HepG2 (cell line): ENCODE results near the gene CR1L. TPM values are rescaled to one million over a fixed set of nuclear protein-coding genes. Genes with fewer than 3 reads are reported as not detected.

Experiments used
- BCL6 ChIP-seq: IDR thresholded peaks from 2 replicates; pipeline ENCODE4 v1.6.1; 2016; ENCODE audit warnings: missing genetic modification reagents, missing compliant biosample characterization
- BORCS8-MEF2B ChIP-seq: sonication (generic); formaldehyde crosslinking; IDR thresholded peaks from 2 replicates; pipeline ENCODE4 v1.8.0; 2022; ENCODE audit warnings: mild to moderate bottlenecking, missing genetic modification reagents
- E2F1 ChIP-seq: sonication (generic); formaldehyde crosslinking; IDR thresholded peaks from 2 replicates; pipeline ENCODE4 v1.5.0; 2020; ENCODE audit warnings: missing genetic modification reagents
- FOXC1 ChIP-seq: sonication (generic); formaldehyde crosslinking; IDR thresholded peaks from 2 replicates; pipeline ENCODE4 v1.8.0; 2022; ENCODE audit warnings: mild to moderate bottlenecking, missing genetic modification reagents, borderline replicate concordance
- GPBP1L1 ChIP-seq: sonication (generic); formaldehyde crosslinking; IDR thresholded peaks from 2 replicates; pipeline ENCODE4 v1.5.0; 2020; ENCODE audit warnings: mild to moderate bottlenecking, missing genetic modification reagents
- HCFC1 ChIP-seq: fragments of 150-350 bp; IDR thresholded peaks from 2 replicates; pipeline ENCODE4 v1.6.1; 2014; ENCODE audit warnings: low read depth, low read length
- HDAC1 ChIP-seq: sonication (generic); formaldehyde crosslinking; IDR thresholded peaks from 2 replicates; pipeline ENCODE4 v1.5.1; 2020; ENCODE audit warnings: mild to moderate bottlenecking, missing genetic modification reagents
- HMGA1 ChIP-seq: sonication (generic); formaldehyde crosslinking; conservative IDR thresholded peaks from 2 replicates; pipeline ENCODE4 v1.4.0; 2020; ENCODE audit warnings: missing genetic modification reagents
- ISX ChIP-seq: sonication (generic); formaldehyde crosslinking; conservative IDR thresholded peaks from 2 replicates; pipeline ENCODE4 v1.5.0; 2020; ENCODE audit warnings: missing genetic modification reagents
- KDM6A ChIP-seq: IDR thresholded peaks from 2 replicates; pipeline ENCODE4 v1.6.1; 2016; ENCODE audit warnings: low read depth
- KLF12 ChIP-seq: sonication (generic); formaldehyde crosslinking; IDR thresholded peaks from 2 replicates; pipeline ENCODE4 v1.4.0; 2020; ENCODE audit warnings: missing genetic modification reagents, borderline replicate concordance
- MATR3 ChIP-seq: sonication (generic); formaldehyde crosslinking; IDR thresholded peaks from 2 replicates; pipeline ENCODE4 v1.4.0; 2020; ENCODE audit warnings: missing genetic modification reagents
- NAIF1 ChIP-seq: sonication (generic); formaldehyde crosslinking; IDR thresholded peaks from 2 replicates; pipeline ENCODE4 v1.5.0; 2020; ENCODE audit warnings: mild to moderate bottlenecking, missing genetic modification reagents, borderline replicate concordance
- NKX3-1 ChIP-seq: sonication (generic); formaldehyde crosslinking; IDR thresholded peaks from 2 replicates; pipeline ENCODE4 v1.5.0; 2020; ENCODE audit warnings: missing genetic modification reagents
- SIN3B ChIP-seq: fragments of 150-350 bp; IDR thresholded peaks from 2 replicates; pipeline ENCODE4 v1.6.1; 2014; ENCODE audit warnings: low read length
- SRSF1 ChIP-seq: fragments of 200-400 bp; formaldehyde crosslinking; optimal IDR thresholded peaks from 2 replicates; pipeline ENCODE3; 2017; ENCODE audit warnings: mild to moderate bottlenecking, low read depth, low read length, moderate library complexity
- TFAP4 ChIP-seq: sonication (generic); IDR thresholded peaks from 2 replicates; pipeline ENCODE4 v1.6.1; 2016; ENCODE audit warnings: low read depth, borderline replicate concordance
- ZFP82 ChIP-seq: sonication (generic); formaldehyde crosslinking; IDR thresholded peaks from 2 replicates; pipeline ENCODE4 v1.5.1; 2020; ENCODE audit warnings: mild to moderate bottlenecking, missing genetic modification reagents, borderline replicate concordance
- ZMAT3 ChIP-seq: sonication (generic); formaldehyde crosslinking; conservative IDR thresholded peaks from 2 replicates; pipeline ENCODE4 v1.7.0; 2021; ENCODE audit warnings: missing genetic modification reagents
- ZNF24 ChIP-seq: fragments of 450-650 bp; IDR thresholded peaks from 2 replicates; pipeline ENCODE4 v1.6.1; 2017; ENCODE audit warnings: antibody characterized with exemption, mild to moderate bottlenecking
- ZNF264 ChIP-seq: sonication (generic); formaldehyde crosslinking; IDR thresholded peaks from 2 replicates; pipeline ENCODE4 v1.4.0; 2020; ENCODE audit warnings: missing genetic modification reagents
- ZNF292 ChIP-seq: sonication (generic); formaldehyde crosslinking; IDR thresholded peaks from 2 replicates; pipeline ENCODE4 v1.8.1; 2022; ENCODE audit warnings: mild to moderate bottlenecking, low read depth, missing genetic modification reagents, borderline replicate concordance
- ZNF350 ChIP-seq: sonication (generic); formaldehyde crosslinking; IDR thresholded peaks from 2 replicates; pipeline ENCODE4 v1.4.0; 2020; ENCODE audit warnings: mild to moderate bottlenecking, low read depth, missing genetic modification reagents, borderline replicate concordance
- ZNF484 ChIP-seq: sonication (generic); formaldehyde crosslinking; IDR thresholded peaks from 2 replicates; pipeline ENCODE4 v1.5.1; 2020; ENCODE audit warnings: mild to moderate bottlenecking, low read depth, missing genetic modification reagents, borderline replicate concordance
- ZNF572 ChIP-seq: sonication (generic); formaldehyde crosslinking; IDR thresholded peaks from 2 replicates; pipeline ENCODE4 v1.5.1; 2020; ENCODE audit warnings: mild to moderate bottlenecking, missing genetic modification reagents
- ZNF616 ChIP-seq: sonication (generic); formaldehyde crosslinking; IDR thresholded peaks from 2 replicates; pipeline ENCODE4 v1.5.0; 2020; ENCODE audit warnings: low read depth, mild to moderate bottlenecking, missing genetic modification reagents
- ZNF678 ChIP-seq: sonication (generic); formaldehyde crosslinking; IDR thresholded peaks from 2 replicates; pipeline ENCODE4 v1.4.0; 2020; ENCODE audit warnings: mild to moderate bottlenecking, missing genetic modification reagents
- ZSCAN21 ChIP-seq: sonication (generic); formaldehyde crosslinking; IDR thresholded peaks from 2 replicates; pipeline ENCODE4 v1.8.0; 2022; ENCODE audit warnings: mild to moderate bottlenecking, missing genetic modification reagents, moderate library complexity, borderline replicate concordance
- polyA plus RNA-seq, 8 experiments: library from polyadenylated mRNA; depleted of rRNA in 3 of 8; stranded (reverse) in 7 of 8; unstranded in 1 of 8; fragments of >200 nt; fragmentation: Illumina TruSeq in 4 of 8; extraction: Trizol in 4 of 8; gene quantifications; 2 replicates each; pipeline versions ENCODE4 v1.2.1 to v1.2.3, GENCODE V29; 2011 to 2016; ENCODE audit warnings: low read depth in 4 of 8, missing spikeins in 1 of 8, mixed read lengths in 1 of 8; ENCODE audit not compliant: insufficient read depth in 1 of 8
- total RNA-seq, 5 experiments: library from RNA; depleted of rRNA; stranded (reverse); fragments of >200 nt; fragmentation: Illumina TruSeq; extraction: Trizol; gene quantifications; 2 replicates each; pipeline ENCODE4 v1.2.3, GENCODE V29; 2016; ENCODE audit warnings: low read depth in 1 of 5
- TF ChIP-seq, protein P1 (sequence below): sonication (generic); formaldehyde crosslinking; IDR thresholded peaks from 2 replicates; pipeline ENCODE4 v1.5.0; 2020; ENCODE audit warnings: missing genetic modification reagents

The CR1L gene
- total and polyA plus RNA-seq, 2 of the 13 experiments (the other 11 are each of a cell fraction or from before 2014, with no cell fraction given) = not detected

DNA sequence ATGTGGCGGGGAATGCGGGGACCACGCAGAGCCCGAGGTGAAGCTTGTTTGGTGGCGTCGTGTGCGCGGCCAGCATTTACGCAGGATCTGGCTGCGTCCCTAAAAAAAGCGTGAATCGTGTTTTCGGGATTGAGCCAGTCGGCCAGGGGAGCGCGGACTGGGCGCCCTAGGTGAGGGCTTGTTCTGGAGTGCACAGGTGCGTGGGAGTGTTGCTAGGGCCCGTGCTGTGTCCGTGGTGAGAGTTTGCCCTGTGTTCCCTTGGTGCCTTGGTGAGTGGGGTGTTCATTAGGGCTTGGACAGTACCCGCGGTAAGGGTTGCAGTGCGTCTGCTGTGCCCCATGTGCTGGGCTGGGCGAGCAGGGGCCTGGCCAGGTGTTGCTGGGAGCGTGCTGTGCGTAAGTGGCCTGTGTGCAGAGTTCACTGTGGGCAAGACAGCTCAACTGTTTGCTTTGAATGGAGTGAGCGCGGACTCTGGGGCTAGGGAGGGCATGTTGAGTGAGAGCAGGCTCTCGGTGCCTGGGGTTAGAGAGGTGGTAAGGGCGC, 107.6 kb downstream of the CR1L start (continued):
- TF ChIP-seq E2F1 (CRISPR knock-in tag) (no peak), BCL6 (0 out of 2 replicates have a peak, but pooled peaks have one; percentile 18), GPBP1L1 (CRISPR knock-in tag) (no peak), ZNF572 (CRISPR knock-in tag) (no peak), HCFC1 (no peak), SRSF1 (no peak), ZNF616 (CRISPR knock-in tag) (no peak), SIN3B (no peak), HDAC1 (peak; percentile 87), FOXC1 (0 out of 2 replicates have a peak, but pooled peaks have one; percentile 20), ZNF264 (CRISPR knock-in tag) (no peak), ISX (no peak), ZFP82 (no peak; the same call in 1 of the 2 replicates), BORCS8-MEF2B (CRISPR knock-in tag) (no peak), KLF12 (CRISPR knock-in tag) (peak; percentile 8; the same call in 1 of the 2 replicates), TFAP4 (peak; percentile 77; the same call in 1 of the 2 replicates), NAIF1 (peak; percentile 80; the same call in 1 of the 2 replicates), ZNF350 (no peak), ZNF678 (CRISPR knock-in tag) (no peak), ZSCAN21 (CRISPR knock-in tag) (peak; percentile 70; the same call in 1 of the 2 replicates), ZMAT3 (CRISPR knock-in tag) (no peak; the same call in 1 of the 2 replicates), NKX3-1 (CRISPR knock-in tag) (0 out of 2 replicates have a peak, but pooled peaks have one; percentile 22), ZNF292 (CRISPR knock-in tag) (peak; percentile 92; the same call in 1 of the 2 replicates), KDM6A (CRISPR knock-in tag) (0 out of 2 replicates have a peak, but pooled peaks have one; percentile 18), ZNF24 (no peak), MATR3 (CRISPR knock-in tag) (no peak), HMGA1 (CRISPR knock-in tag) (no peak), ZNF484 (CRISPR knock-in tag) (no peak)
- TF ChIP-seq, protein P1, sequence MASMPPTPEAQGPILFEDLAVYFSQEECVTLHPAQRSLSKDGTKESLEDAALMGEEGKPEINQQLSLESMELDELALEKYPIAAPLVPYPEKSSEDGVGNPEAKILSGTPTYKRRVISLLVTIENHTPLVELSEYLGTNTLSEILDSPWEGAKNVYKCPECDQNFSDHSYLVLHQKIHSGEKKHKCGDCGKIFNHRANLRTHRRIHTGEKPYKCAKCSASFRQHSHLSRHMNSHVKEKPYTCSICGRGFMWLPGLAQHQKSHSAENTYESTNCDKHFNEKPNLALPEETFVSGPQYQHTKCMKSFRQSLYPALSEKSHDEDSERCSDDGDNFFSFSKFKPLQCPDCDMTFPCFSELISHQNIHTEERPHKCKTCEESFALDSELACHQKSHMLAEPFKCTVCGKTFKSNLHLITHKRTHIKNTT (CRISPR knock-in tag) = no peak
